Left renal cortex interstitium (tissue), 4 donors: ENCODE results near the gene UBXN11. TPM values are rescaled to one million over a fixed set of nuclear protein-coding genes. Genes with fewer than 3 reads are reported as not detected.

ENCODE experiments used
- DNase-seq, 4 donors: peaks; one replicate each; pipeline ENCODE4 v3.0.0-alpha.2; 2013; ENCODE audit warnings: low read depth in 4 of 4, low spot score in 2 of 4, missing footprints in 1 of 4
- polyA plus RNA-seq, 4 donors: library from polyadenylated mRNA; unstranded; fragments of 120-200 nt; gene quantifications; one replicate each; pipeline ENCODE4 v1.2.1, GENCODE V29; 2013; ENCODE audit not compliant: insufficient read length in 4 of 4

The UBXN11 gene, protein sequence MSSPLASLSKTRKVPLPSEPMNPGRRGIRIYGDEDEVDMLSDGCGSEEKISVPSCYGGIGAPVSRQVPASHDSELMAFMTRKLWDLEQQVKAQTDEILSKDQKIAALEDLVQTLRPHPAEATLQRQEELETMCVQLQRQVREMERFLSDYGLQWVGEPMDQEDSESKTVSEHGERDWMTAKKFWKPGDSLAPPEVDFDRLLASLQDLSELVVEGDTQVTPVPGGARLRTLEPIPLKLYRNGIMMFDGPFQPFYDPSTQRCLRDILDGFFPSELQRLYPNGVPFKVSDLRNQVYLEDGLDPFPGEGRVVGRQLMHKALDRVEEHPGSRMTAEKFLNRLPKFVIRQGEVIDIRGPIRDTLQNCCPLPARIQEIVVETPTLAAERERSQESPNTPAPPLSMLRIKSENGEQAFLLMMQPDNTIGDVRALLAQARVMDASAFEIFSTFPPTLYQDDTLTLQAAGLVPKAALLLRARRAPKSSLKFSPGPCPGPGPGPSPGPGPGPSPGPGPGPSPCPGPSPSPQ
- 10 to 100 TPM; 30.4 to 58.2 (median 44.6) TPM for polyA plus RNA-seq

DNA sequence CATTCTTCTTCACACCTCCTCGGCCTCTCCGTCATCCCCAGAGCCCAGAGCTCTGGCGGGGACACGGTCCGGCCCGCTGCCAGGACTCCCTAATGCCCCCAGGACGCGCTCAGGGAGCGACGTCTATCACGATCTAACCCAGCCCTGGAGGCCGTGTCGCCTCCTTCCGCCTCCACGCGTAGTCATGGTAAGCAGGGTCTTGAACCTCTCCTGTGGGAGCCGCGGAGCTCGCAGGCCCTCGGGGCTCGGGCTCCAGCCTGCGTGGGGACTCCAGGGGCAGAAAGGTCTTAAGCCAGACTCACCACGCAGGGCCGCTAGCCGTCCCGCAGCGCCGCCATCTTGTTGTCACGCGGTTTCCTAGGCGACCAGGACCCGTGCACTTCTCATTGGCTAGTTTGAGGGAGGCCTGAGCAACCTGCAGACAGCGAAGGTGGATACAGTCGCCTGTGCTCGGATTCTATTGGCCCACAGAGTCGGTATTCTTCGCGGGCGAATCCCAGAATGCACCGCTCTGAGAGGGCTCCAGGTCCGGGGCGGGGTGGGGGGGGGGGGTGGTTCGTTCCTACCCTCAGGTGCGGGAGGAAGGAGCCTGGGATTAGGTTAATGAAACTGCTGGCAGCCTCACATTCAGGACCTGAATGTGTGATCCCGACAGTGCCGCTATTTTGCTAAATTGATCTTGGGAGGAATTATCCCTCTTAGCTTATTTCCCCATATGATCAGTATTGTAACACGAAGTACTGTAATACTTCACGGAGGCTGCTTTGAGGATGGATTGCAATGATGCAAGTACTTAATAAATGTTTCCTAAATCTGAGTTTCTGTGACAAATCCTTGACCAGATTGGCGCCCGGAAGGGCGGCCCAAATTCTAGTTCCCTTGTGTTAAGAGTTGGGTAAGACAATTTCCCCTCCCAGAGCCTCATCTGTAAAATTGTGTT lies at the start of gene UBXN11:
Gene UBXN11, minus strand, starts transcription at position 347 of the 940 bp plus-strand sequence. CDS start 3,753 bp downstream, outside the sequence.
- DNase-seq = peak; percentile 65 to 90 (median 80)

- DNase-seq = no peak
These were observed 49.7 kb upstream of the UBXN11 start for GRCh38 chr1:26356106-26356505.

DNA sequence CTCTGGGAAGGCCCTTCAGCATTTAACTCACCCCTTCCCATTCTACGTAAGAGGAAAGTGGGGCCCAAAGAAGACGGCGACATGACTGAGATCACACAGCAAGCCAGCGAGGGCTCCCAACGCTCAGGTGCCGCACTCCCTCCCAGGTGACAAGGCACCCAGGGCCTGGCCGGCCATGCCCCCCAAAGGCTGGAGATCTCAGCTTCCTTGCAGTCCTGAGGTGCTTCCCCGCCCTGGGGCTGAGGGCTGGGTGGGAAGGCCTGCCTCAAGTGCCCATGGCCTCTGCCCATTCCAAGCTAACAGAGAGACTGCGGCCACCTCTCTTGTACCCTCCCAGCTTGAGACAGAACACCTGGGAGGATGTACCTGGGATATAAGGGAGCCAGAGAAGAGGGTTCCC lies 48.5 kb upstream of the UBXN11 start:
- DNase-seq = no peak

DNA sequence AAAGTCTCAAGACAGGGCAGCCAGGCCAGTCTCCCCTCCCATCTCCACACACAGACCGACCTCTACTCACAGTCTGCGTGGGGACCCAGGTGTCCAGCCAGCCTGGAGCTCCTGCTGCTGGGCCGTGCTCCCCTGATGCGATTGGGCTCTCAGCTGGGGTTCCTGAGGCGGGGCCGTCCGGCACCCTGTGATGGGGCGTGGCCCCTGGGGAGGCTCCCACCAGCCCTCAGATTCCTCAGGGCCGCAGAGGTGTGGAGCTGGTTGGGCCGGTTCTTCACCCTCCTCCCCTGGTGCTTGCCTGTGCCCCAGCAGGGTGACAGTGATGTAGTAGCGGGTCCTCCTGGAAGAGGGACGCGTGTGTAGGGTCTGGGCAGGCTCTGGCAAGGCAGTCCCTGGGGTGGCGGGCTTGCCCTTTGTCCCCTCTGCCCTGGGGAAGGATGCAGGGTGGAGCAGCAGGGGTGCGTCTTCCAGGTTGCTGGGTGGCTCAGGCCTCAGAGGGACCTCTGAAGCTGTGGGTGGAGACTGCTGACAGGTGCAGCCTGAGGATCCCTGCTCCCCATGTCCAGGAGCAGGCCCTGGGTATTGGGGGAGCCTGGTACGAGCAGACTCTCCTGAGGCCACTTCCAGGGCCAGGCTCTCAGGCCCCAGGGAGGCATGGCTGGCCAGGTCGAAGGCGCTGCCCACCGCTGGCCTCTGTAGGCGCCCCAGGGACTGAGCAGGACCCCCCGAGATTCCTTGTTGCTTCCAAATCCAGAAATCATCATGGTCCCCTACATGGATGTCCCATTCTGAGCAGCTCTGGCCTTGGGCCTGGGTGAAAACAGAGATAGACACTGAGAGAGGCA lies 47.8 kb upstream of the UBXN11 start, which contains the start of gene CRYBG2:
Gene CRYBG2, minus strand, starts transcription at position 155 of the 845 bp plus-strand sequence. CDS start 7,473 bp downstream, outside the sequence.
- no peak for DNase-seq

DNA sequence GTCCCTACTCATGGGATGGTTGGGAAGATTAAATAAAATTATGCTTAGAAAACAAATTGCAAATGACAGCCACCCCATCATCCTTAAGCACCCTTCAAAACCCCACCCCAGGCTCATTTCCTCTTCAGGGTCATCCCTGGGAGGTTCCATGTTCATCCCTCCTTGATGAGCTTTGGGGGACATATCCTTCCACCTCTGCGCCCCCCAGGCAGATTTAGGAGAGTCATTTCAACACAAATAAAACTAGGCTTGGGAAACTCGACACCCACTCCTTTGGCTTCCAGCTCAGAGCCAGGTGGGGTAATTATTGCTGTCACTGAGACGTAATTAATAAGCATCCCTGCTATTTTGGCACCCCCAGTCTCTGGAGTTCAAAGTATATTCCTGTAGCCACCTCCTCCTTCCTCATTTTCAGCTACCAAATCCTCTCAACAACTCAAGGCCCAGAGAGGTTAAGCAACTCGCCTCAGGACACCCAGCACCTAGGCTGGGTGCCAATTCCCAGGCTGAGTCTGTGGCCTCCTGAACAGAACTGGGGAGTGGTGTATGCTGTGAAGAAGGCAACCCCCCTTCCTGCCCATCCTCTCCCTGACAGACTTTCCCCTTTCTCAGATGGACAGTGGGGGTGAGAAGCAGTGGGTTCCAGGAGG lies 46.9 kb upstream of the UBXN11 start:
- DNase-seq = no peak

DNA sequence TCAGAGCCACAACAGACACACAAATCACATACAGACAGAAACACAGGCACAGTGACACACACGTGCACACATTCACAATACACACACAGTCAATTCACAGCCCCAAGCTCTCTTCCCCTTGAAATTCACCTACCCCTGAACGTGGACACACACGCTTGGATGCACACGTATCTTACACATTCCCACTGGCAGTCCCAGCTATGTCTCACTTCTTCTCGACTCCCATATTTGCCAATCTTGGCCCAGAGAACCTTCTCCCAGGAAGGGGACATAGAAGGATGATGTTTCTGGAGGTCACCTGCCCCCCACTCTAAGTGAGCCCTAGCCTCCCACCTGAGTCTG lies 45.9 kb upstream of the UBXN11 start:
- DNase-seq = no peak

DNA sequence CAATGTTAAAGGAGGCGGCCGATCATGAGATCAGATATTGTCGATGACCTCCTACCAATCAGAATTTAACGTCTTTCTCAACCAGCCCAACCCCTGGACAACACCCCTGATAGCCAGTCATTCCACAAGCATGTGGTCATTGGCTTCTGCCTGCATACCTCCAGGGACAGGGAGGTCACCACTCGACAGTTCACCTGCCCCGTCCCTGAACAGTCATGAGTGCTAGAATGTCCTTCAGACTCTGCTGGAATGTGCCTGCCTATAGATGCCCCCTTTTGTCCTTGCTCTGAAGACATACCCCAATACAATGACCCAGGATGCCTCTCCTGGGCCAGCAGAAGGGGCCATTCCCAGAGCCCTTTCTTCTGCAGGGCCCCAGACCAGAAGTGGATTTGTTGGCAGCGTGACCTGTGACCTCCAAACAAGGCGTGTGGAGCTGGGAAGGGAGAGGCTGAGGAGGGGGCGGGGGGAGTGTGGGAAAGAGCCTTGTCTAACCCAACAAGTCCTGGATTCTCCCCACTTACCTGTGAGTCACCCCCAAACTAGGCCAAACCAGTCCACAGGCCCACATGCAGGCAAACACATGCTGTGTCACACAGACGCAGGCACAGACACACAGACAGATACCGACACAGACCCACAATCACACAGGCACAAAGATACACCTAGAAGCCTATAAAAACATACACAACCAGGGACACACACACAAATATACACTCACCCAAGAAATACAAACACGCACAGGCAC lies 45.3 kb upstream of the UBXN11 start:
- no peak for DNase-seq

DNA sequence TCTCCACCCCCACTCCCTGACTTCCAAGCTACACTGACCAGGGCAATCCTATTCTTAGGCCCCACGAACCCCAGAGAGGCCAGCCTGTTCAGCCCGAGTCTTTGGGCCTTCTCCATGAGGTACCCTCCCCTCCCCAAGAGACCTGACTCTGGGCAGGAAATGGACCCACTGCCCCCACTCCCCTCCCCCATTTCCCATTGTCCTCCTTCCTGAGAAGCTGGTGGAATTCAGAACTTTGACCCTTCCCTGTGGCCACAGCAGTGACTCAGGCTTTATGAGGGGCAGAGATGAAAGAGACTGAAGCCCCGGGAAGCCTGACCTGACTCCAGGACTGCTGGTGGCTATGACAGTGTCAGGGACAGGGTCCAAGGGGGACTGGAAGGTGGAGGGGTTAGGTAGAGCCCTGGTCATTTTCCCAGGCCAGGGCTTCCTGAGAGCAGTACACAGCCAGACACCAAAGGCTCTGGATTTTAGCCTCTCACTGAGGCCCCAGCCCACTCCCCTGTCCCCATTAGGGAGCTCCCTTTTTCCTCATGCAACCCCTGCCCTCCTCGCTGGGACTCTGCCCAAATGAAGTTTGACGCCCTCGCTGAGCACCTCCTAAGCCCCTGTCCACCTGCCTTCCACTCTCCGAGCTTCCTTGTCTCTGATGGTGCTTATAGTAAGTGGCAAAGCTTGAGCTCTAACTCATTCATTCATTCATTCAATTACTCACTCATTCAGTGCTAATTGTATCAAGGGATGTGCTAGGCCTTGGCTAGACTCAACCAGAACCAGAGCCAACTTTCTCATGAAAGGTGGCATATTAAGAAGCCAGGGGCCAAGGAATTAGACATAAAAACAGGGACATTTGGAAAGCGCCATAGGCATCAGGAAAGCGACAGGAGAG lies 44.5 kb upstream of the UBXN11 start:
- no peak for DNase-seq

DNA sequence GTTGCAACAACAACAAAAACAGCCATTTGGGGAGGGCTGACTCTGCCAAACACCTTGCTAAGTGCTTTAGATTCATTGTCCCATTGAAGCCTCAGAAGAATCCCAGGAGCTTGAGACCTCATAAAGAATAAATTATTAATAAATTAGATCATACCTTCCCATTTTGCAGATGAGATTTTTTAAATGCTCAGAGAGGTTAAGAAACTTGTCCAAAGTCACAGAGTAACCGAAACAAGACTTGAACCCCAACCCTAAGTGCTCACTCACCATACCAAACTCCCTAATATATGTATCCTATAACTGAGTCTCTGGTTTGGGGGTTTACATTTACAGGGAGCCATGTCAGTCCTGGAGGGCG lies 43.9 kb upstream of the UBXN11 start:
- DNase-seq = no peak

DNA sequence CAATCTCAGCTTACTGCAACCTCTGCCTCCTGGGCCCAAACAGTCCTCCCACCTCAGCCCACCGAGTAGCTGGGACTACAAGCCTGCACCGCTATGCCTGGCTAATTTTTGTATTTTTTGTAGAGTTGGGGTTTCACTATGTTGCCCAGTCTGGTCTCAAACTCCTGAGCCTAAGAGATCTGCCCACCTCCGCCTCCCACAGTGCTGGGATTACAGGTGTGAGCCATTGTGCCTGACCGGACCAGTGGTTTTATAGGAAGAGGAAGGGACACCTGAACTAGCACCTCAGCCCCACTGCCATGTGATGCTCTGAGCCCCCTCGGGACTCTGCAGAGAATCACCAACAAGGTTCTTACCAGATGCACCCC lies 43.4 kb upstream of the UBXN11 start:
- DNase-seq = no peak

- DNase-seq = no peak
These were observed 42.9 kb upstream of the UBXN11 start for GRCh38 chr1:26349188-26349876.

DNA sequence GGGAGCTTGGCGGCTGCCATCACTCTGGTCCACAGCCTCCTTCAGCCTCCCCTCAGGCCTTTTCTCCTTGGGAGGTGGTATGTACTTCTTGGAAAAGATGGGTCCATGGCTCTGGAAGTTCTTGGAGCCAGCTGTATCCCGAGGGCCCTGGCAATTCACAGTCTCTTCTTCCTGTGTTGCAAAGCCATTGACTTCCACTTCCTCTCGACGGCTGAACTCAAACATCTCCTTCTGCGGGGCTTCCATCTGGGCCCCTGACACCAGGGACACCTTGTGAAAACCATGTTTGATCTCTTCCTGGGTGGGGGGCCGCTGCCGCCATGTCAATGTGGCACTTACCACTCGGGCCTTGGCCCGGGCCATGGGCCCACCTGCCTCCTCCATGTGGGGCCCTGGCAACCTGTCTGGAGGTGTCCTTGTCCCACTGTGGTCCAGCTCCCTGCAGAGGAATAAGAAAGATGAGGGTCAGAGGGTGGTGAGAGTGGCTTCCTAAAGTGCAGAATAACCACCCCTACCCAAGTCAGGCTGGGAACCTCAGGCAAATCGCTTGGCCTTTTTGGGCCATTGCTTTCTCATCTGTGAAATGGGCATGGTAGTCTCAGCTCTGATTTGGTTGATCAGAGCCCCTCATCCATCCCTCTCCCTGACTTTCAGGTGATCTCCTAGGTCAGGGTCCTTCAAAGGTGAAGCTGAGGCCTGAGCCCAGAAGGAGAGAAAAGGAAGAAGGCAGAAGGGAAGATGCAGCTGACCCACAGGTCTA lies 40.0 kb upstream of the UBXN11 start:
- no peak for DNase-seq

- DNase-seq = no peak
These were observed 39.3 kb upstream of the UBXN11 start for GRCh38 chr1:26345718-26346117.

DNA sequence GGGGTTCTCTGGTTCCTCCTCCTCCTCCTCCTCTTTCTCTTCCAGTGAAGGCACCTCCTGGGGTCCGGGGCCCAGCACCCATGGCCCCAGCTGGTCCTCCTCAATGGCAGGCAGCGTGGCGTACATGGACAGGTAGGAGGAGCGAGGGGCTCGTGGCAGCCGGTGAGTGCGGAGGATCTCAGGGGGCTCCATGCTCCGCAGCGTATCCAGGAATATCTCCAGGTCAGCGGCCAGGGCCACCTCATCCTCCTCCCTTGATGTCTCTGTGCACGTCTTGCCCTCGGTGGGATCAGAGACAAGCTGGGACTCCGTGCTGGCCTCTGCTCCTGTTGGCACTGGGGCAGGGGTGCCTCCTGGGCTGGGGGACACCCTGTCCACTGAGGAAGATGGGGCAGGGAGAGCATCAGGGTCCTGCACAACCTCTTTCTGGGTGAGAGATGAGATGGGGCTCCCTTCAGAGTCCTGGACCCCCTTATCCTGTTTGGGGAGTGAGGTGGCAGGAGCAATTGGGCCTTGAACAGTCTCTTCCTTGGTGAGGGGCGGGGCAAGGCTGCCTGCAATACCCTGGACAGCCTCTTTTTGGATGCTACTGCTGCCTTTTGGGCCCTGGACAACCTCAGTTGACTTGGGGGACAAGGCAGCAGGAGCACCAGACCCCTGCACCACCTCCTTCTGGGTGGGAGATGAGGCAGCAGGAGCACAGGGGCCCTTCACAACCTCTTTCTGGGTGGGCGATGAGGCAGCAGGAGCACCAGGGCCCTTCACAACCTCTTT lies 37.9 kb upstream of the UBXN11 start:
- no peak for DNase-seq

DNA sequence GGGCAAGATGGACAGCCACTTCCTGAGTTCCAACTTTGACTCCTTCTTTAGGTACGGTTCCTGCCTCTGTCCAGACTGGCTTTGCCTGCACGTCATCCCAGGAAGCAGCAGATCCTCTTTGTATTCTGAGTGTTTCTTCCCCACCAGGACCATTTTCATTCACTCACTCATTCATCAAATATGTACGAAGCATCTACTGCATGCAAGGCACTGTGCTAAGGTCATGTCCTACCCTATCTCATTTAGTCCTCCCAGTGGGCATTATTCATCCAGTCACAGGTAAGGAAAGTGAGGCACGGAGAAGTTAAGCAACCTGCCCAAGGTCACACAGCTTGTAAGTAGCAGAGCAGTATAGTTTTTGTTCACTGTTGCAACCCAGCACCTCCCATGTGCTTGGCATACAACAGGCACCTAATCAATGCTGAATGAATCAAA lies 33.6 kb upstream of the UBXN11 start:
- DNase-seq = no peak

DNA sequence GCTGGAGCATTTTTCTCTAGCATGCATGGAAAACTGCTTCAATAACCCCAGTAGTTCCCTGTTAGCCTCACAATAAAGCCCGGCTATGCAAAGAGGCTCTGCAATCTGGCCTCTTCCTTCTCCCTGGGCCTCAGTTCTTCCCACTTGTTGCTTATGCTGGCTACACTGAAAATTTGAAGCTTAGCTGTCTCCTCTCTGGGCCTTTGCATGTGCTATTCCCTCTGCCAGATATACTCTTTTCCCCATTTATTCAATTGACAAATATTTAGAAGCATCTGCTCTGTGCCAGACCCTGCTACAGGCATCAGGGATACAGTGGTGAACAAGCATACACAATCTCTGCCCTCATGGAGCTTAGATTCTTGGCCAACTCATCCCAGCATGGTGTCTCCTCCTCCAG lies 32.2 kb upstream of the UBXN11 start:
- DNase-seq = no peak
